ENCODE results near the gene TMEM167B.
"Not testable (repeated sequence)": the region's sequence is repeated elsewhere in the genome, so short reads cannot be mapped to it uniquely, and the experiment has no call there.

Gene TMEM167B

DNA sequence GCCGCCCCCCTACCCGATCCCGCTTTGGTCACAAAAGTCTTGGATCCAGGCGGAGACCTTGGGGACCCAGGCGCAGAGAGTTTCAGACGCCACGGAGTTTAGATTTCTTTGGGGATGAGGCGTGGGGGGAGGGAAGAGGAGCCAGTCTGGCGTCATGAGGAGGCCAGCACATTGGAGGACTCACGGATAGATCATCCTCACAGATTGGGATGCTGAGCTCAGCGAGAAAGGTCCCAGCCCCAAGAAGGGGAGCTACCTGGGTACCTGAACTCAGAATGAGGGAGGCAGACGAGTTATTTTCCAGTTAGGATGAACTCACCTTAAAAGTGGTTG lies 23.7 kb downstream of the TMEM167B start:
- no peak for DNase-seq

DNA sequence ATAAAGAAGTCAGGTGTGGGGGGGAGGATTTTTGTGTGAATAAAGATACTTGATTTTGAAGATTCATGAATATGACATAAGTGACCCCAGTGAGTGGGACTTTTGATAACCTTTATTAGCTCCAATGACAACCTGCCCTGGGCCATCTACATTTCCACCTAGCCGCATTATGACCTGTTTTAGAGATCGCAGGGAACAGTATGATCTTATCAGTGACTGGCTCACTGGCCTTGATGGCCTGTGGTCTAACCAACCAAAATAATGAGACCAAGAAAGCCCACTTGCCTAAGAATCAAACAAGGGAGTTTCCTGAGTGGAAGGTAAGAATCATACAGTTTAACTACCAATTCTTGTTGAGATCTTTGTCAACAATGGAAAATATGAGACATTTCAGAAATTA lies 25.1 kb downstream of the TMEM167B start:
- no peak for DNase-seq

DNA sequence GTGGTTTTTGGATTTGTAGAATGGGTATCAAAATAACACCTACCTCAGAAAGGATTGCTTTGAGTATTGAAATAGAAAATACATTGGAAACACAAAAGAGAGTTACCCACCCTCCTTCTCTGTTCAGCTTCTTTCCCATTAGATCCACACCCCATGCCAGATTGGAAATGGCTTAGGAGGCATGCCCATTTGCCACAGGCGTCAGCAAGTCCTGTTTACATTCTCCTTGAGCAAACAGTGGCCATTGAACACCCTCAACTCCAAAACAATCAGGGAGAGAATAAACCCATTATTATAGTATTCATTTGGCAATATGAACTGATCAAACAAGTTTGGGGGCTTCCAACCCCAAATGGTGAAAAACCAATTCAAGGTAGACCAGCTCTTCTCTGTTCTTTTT lies 25.7 kb downstream of the TMEM167B start:
- no peak for DNase-seq

DNA sequence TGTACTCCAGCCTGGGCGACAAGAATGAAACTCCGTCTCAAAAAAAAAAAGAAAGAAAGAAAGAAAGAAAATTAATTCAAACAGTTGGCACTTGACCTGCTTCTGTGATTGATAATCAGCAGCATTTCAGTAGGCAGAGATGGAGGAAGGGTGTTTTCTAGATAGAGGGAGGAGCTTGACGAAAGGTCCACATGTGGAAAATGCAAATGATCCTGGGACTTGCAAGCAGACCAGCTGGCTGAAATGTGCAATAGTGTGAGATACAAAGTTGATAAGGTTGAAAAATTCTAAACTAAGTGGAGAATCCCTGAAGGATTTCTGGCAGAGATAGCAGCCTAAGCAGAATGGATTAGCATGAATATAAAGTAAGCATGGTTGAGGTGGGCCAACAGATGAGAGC lies 27.5 kb downstream of the TMEM167B start:
- DNase-seq: no peak

DNA sequence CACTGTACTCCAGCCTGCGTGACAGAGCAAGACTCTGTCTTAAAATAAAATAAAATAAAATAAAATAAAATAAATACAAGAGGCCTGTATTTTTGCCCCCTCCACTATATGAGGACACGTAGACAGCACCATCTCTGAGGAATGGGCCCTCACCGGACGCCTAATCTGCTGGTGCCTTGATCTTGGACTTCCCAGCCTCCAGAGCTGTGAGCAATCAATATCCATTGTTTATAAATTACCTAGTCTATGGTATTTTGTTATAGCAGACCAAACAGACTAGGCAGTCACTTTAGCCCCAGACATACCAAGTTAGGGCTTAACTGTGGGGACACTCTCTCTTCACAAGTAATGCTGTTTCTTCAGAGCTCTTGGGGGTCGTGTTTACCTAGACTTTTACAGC lies 29.8 kb downstream of the TMEM167B start:
- DNase-seq: no peak

DNA sequence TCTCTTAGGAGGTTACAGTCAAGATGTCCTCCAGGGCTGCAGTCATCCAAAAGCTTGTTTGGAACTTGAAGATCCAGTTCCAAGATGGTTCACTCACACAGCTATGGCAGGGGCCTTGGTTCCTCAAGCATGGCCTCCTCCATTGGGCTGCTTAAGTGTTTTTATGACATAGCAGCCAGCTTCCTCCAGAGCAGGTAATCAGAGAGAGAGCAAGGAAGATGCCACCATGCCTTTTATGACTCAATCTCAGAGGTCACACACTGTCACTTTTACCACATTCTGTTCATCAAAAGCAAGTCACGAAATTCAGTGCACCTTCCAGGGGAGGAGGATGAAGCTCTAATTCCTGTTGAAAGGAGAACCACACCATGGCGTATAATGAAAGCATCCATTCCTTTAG lies 40.5 kb downstream of the TMEM167B start:
- no peak for DNase-seq

DNA sequence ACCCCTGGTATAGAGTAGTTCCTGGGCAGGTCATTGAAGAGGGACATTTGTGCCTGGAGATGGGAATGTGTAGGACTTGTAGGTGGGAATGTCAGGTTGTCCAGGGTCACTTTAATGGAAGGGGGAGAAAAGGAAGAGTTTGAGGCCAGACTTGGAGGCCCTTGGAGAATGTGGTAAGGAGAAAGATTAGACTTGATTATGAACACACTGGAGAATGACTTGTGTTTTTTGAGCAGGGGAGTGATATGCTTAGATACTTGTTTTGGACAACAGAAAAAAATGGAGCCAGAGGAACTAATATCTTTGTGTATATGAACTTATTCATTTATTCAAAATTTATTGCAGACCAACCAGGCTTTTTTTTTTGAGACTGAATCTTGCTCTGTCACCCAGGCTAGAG lies 41.2 kb downstream of the TMEM167B start:
- no peak for DNase-seq

DNA sequence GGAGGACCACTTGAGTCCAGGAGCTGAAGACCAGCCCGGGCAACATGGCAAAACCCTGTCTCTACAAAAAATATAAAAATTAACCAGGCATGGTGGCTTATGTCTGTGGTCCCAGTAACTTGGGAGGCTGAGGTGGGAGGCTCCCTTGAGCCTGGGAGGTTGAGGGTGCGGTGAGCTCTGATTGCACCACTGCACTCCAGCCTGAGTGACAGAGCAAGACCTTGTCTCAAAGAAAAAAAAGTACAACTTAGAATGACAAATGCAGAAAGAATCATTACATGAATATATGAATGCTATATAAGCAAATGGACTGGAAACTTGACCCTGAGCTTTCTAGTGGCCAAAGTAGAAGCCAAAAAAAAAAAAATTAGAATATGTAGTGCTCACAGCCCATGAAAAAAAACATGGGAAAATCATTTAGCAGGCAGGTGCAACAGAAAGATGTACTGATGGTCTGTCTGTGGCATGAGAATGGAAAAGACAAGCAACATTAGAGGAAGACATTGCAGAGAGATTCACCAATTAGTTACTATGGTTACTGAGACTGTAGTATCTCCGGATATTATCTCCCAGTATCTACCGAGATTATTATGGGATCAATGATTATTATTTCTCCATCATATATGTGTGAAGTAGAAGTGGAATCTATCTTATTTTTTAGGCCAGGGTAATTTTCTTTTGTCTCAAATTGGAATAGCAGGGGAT lies 42.6 kb downstream of the TMEM167B start:
- DNase-seq: no peak

DNA sequence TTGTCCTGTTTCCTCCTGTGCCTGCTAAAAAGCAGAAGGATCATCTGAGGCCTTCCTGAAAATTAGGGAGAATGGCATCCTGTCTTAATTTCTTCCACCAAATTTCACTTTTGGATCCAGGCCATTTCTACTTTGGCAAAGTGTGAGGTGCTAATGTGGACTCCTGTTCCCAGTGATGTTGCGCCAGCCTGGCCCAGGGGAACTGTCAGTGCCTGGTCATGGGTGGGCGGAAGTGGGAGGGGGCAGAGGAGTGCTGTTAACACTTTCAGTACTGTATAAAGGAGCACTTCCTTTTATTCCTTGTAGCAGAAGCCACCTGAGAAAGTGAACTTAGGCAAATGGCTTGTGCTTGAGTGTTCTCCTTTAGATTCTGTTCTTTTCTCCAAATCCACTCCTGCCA lies 43.3 kb downstream of the TMEM167B start:
- peak; percentile 39 for DNase-seq

DNA sequence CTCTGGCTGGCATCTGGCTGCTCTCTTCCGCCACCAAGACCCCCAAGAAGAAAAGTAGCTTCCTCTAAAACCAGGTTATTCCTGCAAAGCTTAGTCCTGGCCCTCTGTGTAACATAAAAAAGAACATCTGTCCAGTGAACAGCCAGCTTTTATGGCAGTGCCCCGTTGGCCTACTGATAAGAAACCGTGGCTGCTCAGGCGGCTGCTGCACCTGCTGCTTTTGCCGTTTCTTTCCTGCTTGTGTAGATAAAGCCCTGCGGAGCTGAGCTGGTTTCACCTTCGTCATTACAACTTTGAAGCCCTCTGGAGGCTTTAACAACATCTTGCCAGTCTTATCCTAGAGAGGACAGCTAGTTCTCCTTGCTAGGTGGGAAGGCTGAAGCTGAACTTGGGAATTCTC lies 43.9 kb downstream of the TMEM167B start:
- DNase-seq: no peak

DNA sequence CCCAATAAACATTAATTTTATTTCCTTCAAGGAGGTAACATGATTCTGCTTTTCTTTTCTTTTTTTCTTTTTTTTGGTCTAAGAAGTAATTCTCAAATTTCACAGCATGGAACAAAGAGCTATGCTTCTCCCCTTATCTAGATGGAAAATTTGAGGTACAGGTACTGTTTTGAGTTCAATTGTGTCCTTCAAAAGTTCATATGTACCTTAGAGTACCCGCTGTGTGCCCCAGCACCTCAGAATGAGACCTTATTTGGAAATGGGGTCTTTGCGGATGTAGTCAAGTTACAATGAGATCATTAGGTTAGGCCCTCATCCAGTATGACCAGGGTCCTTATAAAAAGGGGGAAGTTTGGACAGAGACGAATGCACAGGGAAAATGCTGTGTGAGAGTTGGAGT lies 45.4 kb downstream of the TMEM167B start:
- DNase-seq: no peak

DNA sequence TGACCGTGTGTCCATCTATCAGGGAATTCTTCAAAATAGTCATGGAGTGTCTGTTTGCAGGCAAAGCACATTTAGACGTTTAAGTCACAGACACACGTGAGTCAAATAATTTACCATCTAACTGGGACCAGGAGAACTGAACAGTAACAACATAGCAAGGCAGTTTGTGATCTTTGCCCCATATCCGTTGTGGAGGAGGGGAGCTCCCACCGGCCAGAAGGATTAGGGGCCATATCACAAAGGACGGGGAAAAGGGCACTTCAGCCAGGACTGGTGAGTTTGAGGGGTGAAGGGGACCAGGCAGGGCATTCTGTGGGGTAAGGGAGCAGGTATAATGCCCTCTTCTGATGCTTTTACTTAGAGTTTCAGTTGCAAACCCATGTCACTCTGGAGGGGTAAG lies 46.2 kb downstream of the TMEM167B start:
- DNase-seq: no peak

DNA sequence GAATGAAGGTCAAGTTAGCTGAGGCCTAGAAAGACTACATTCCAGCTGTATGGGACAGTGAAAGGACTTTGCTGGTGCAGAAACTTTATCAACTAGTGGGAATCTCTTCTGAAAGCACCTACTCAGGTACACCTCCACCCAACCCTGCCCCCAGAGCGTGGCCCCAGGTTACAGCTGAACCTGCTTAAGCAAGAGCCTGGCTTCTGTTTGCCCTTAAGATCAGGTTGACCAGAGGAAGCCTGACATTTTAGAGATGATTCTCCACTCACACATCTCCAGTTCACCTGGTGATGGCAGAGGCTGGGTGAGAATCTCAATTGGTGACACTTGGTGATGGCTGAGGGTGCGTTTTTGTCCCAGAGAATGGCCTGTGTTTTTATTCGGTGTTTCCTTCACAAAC lies 47.4 kb downstream of the TMEM167B start:
- DNase-seq: no peak

DNA sequence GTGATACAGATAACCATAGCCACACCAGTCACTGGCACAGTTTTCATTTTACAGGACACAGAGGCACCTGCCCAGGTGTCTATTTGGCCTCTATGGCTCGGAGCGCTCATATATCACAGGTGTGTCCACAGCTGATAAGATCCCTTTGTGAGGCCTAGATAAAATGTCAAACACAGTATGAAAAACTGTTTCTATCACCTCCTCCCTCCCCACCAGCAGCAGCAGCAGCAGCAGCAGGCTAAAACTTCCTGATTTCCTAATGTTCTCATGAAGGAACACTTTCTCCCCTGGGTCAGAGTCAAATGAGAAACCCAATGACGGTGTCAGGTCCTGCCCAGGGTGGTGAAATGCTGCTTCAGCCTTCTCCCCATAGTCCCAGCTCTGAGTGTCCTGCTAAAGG lies 47.8 kb downstream of the TMEM167B start:
- peak; percentile 40 for DNase-seq

DNA sequence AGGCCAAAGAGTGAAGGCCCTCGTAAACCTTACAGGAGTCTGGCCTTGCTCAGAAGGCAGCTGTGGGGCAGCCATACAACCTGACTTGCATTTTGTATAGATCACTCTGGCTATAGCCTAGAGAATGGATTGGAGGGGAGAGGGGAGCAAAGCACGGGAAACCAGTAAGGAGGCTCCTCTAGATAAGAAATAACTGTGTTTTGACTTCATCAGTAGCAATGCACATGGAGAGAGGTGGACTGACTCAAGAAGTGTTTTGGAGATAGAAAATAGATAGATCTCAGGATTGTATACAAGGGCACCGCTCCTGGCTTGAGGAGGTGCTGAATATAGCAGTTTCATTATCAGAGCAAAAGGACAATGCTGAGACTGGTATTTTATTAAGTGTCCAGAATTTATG lies 49.8 kb downstream of the TMEM167B start:
- DNase-seq: no peak

DNA sequence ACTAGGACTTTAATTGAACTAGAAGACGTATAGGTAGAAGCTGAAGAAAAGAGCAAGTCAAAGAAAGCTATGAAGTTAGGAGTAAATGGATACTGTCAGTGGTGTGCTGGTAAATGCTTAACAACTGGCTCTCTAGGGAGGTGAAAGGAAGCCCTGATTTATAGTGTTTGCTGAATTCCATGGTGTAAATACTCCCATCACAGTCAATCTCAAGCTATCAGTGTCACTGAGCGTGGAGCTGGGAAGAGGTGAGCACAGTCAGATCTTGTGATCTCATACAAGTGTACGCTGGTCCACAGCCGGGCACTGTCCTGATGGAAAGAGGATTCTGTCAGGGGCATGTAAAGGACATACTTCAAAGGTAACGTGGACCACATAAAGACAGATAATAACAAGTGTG lies 51.7 kb downstream of the TMEM167B start:
- DNase-seq: no peak

DNA sequence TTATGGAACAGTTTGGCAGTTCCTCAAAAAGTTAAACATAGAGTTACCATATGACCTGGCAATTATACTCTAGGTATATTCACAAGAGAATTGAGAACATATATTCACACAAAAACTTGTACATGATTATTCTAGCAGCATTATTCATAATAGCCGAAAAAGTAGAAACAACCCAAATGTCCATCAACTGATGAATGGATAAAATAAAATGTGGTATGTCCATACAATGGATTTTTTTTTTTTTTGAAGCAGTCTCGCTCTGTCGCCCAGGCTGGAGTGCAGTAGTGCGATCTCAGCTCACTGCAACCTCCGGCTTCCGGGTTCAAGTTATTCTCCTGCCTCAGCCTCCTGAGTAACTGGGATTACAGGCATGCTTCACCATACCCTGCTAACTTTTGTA lies 52.2 kb downstream of the TMEM167B start:
- DNase-seq: not testable (repeated sequence)

All from suppressor macrophage treated with lipopolysaccharide for 4 hours (primary cell).